Liver (tissue), 9 donors: ENCODE results near the gene ZNF491. TPM values are rescaled to one million over a fixed set of nuclear protein-coding genes. Genes with fewer than 3 reads are reported as not detected.
"Not testable (repeated sequence)": the region's sequence is repeated elsewhere in the genome, so short reads cannot be mapped to it uniquely, and the experiment has no call there.

Experiments used
- DNase-seq: peaks from one replicate; pipeline ENCODE4 v3.0.0-alpha.2; 2017; ENCODE audit warnings: low spot score
- H3K27ac ChIP-seq, 2 donors: one replicate each; pipeline ENCODE4 v1.7.0; 2013; ENCODE audit warnings: inconsistent platforms in 2 of 2, low read length in 2 of 2, control low read depth in 1 of 2, low read depth in 1 of 2, mild to moderate bottlenecking in 1 of 2
- H3K27me3 ChIP-seq, 4 donors: one replicate each; pipeline versions ENCODE4 v1.6.1 to v1.7.0; 2013; ENCODE audit warnings: low read length in 3 of 4, inconsistent platforms in 1 of 4, mild to moderate bottlenecking in 1 of 4, moderate library complexity in 1 of 4; ENCODE audit not compliant: control insufficient read depth in 4 of 4, insufficient read depth in 4 of 4
- H3K36me3 ChIP-seq, 4 donors: one replicate each; pipeline versions ENCODE4 v1.6.1 to v1.7.0; 2013; ENCODE audit warnings: low read length in 3 of 4, mild to moderate bottlenecking in 3 of 4, low read depth in 1 of 4, moderate library complexity in 1 of 4; ENCODE audit not compliant: control insufficient read depth in 4 of 4, insufficient read depth in 3 of 4
- H3K4me1 ChIP-seq, 4 donors: one replicate each; pipeline versions ENCODE4 v1.6.1 to v1.7.0; 2013; ENCODE audit warnings: low read length in 3 of 4, mild to moderate bottlenecking in 3 of 4, moderate library complexity in 1 of 4; ENCODE audit not compliant: control insufficient read depth in 4 of 4, insufficient read depth in 4 of 4
- H3K4me3 ChIP-seq, 3 donors: one replicate each; pipeline versions ENCODE4 v1.6.1 to v1.7.0; 2013; ENCODE audit warnings: low read length in 3 of 3, control low read depth in 1 of 3, low read depth in 1 of 3, mild to moderate bottlenecking in 1 of 3
- H3K9ac ChIP-seq, 2 donors: one replicate each; pipeline ENCODE4 v1.7.0; 2013; ENCODE audit warnings: low read length in 2 of 2, mild to moderate bottlenecking in 2 of 2, moderate library complexity in 2 of 2, control low read depth in 1 of 2, low read depth in 1 of 2
- H3K9me3 ChIP-seq, 4 donors: one replicate each; pipeline versions ENCODE4 v1.6.1 to v1.7.0; 2013; ENCODE audit warnings: low read length in 3 of 4; ENCODE audit not compliant: control insufficient read depth in 4 of 4
- ATF3 ChIP-seq: IDR thresholded peaks from 2 replicates; pipeline ENCODE4 v1.6.1; 2016; ENCODE audit warnings: antibody characterized with exemption
- CTCF ChIP-seq: fragments of 150-350 bp; IDR thresholded peaks from 2 replicates; pipeline ENCODE4 v1.5.1; 2017; ENCODE audit warnings: improper control_type of control experiment, low read depth, low read length; ENCODE audit not compliant: missing input control
- FOXA1 ChIP-seq: IDR thresholded peaks from 2 replicates; pipeline ENCODE4 v1.6.1; 2016; ENCODE audit warnings: antibody characterized with exemption
- FOXA2 ChIP-seq: IDR thresholded peaks from 2 replicates; pipeline ENCODE4 v1.6.1; 2016; ENCODE audit warnings: antibody characterized with exemption
- HNF4A ChIP-seq, 2 donors: conservative IDR thresholded peaks; 2 replicates each; pipeline ENCODE4 v1.6.1; 2016; ENCODE audit warnings: antibody characterized with exemption in 2 of 2, mild to moderate bottlenecking in 2 of 2
- HNF4G ChIP-seq: IDR thresholded peaks from 2 replicates; pipeline ENCODE4 v1.6.1; 2016; ENCODE audit warnings: antibody characterized with exemption
- RAD21 ChIP-seq, 2 donors: IDR thresholded peaks; 2 replicates each; pipeline ENCODE4 v1.6.1; 2016; ENCODE audit warnings: antibody characterized with exemption in 2 of 2, mild to moderate bottlenecking in 2 of 2
- REST ChIP-seq: IDR thresholded peaks from 2 replicates; pipeline ENCODE4 v1.6.1; 2016; ENCODE audit warnings: antibody characterized with exemption, mild to moderate bottlenecking
- WGBS: extraction: QIAGEN DNeasy Blood & Tissue Kit; methylation state at CpG from one replicate; pipeline ENCODE4 v1.1.7; 2013; 5-methylcytosine and 5-hydroxymethylcytosine counted together
- polyA plus RNA-seq, 2 donors: library from polyadenylated mRNA; stranded (reverse) in 1 of 2; unstranded in 1 of 2; fragments of 200-250 nt in 1 of 2; fragments of >200 nt in 1 of 2; fragmentation: Nextera tagmentation in 1 of 2; extraction: Ambion mirVana in 1 of 2; gene quantifications; one replicate each; pipeline versions ENCODE4 v1.2.1 to v1.2.3, GENCODE V29; 2013 to 2015
- total RNA-seq, 2 donors: library from RNA; depleted of rRNA; stranded (reverse); fragments of >200 nt; gene quantifications; one replicate each; pipeline ENCODE4 v1.2.3, GENCODE V29; 2014
- TF ChIP-seq, protein P1 (sequence below): IDR thresholded peaks from 2 replicates; pipeline ENCODE4 v1.6.1; 2016; ENCODE audit warnings: antibody characterized with exemption
- TF ChIP-seq, protein P2 (sequence below): IDR thresholded peaks from 2 replicates; pipeline ENCODE4 v1.6.1; 2016; ENCODE audit warnings: antibody characterized with exemption
- donor health status: healthy.
- donor health status: healthy.
- donor health status: healthy.
- donor health status: healthy.
- donor health status: healthy.

ZNF491 gene
- total and polyA plus RNA-seq, 4 donors: 0.24 to 1.8 (median 0.75) TPM

GRCh38 chr19:11769995-11770394 is 28.3 kb upstream of the ZNF491 start:
- Histone ChIP-seq H3K4me1 (peaks cover 3 to 18% (median 10%) of the 10 kb centered on the region in 4 donors), H3K27me3 (no peaks in the 10 kb centered on the region), H3K9me3 (peaks cover 3 to 16% (median 9%) of the 10 kb centered on the region in 4 donors), H3K9ac (no peak overlapping the region), H3K27ac (no peak overlapping the region), H3K36me3 (peaks cover 0 to 2% (median 1%) of the 10 kb centered on the region in 4 donors), H3K4me3 (no peak overlapping the region)
- TF ChIP-seq FOXA2 (no peak), ATF3 (no peak), HNF4A (conservative IDR thresholded peaks at IDR 0.05) (no peak)
- TF ChIP-seq, protein P1, sequence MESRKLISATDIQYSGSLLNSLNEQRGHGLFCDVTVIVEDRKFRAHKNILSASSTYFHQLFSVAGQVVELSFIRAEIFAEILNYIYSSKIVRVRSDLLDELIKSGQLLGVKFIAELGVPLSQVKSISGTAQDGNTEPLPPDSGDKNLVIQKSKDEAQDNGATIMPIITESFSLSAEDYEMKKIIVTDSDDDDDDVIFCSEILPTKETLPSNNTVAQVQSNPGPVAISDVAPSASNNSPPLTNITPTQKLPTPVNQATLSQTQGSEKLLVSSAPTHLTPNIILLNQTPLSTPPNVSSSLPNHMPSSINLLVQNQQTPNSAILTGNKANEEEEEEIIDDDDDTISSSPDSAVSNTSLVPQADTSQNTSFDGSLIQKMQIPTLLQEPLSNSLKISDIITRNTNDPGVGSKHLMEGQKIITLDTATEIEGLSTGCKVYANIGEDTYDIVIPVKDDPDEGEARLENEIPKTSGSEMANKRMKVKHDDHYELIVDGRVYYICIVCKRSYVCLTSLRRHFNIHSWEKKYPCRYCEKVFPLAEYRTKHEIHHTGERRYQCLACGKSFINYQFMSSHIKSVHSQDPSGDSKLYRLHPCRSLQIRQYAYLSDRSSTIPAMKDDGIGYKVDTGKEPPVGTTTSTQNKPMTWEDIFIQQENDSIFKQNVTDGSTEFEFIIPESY: no peak
- DNase-seq: no peak
- 95% methylated on average over 4 of the region's 4 CpGs for WGBS

DNA sequence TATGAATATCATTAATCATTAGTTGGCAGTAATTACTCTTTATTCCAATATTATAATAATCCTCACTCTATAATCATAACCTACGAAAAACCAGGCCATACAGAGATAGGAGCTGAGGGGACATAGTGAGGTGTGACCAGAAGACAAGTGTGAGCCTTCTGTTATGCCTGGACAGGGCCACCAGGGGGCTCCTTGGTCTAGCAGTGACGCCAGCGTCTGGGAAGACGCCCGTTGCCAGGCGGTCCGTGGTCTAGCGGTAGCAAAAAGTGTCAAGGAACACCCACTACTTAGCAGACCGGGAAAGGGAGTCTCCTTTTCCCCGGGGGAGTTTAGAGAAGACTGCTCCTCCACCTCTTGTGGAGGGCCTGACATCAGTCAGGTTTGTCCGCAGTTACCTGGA is 26.8 kb upstream of the ZNF491 start:
- 88% methylated on average over 11 of the region's 11 CpGs for WGBS
- H3K27me3 ChIP-seq, H3K27ac ChIP-seq, H3K9ac ChIP-seq, DNase-seq, H3K36me3 ChIP-seq: not testable (repeated sequence)
- peaks cover 0 to 16% (median 10%) of the 10 kb centered on the region in 4 donors for H3K4me1 ChIP-seq
- peak overlapping the region in 1 of 3 donors; percentile 12 for H3K4me3 ChIP-seq
- H3K9me3 ChIP-seq: peaks cover 9 to 29% (median 13%) of the 10 kb centered on the region in 4 donors

GRCh38 chr19:11776669-11777068 is 21.7 kb upstream of the ZNF491 start:
- Histone ChIP-seq H3K36me3 (peaks cover 15 to 54% (median 47%) of the 10 kb centered on the region in 4 donors), H3K9me3 (peaks cover 44 to 69% (median 49%) of the 10 kb centered on the region in 4 donors)
- not testable (repeated sequence) for H3K9ac ChIP-seq

DNA sequence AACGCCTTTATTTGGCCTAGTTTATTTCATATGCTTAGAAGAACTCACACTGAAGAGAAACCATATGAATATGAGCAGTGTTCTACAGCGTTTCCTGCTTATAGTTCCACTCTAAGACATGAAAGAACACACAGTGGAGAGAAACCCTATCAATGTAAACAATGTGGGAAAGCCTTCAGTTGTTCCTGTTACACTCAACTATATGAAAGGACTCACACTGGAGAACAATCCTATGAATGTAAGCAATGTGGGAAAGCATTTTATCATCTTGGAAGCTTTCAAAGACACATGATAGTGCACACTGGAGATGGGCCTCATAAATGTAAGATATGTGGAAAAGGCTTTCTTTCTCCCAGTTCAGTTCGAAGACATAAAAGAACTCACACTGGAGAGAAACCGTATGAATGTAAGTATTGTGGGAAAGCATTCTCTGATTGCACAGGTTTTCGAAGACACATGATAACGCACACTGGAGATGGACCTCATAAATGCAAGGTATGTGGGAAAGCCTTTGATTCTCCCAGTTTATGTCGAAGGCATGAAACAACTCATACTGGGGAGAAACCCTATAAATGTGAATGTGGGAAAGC is 17.8 kb upstream of the ZNF491 start:
- H3K36me3 ChIP-seq: peaks cover 15 to 61% (median 53%) of the 10 kb centered on the region in 4 donors
- 97% methylated on average over 7 of the region's 7 CpGs for WGBS
- no peak overlapping the region for H3K9ac ChIP-seq
- H3K27me3 ChIP-seq: no peaks in the 10 kb centered on the region
- H3K4me1 ChIP-seq: no peaks in the 10 kb centered on the region
- H3K9me3 ChIP-seq: peaks cover 50 to 84% (median 61%) of the 10 kb centered on the region in 4 donors
- H3K27ac ChIP-seq: no peak overlapping the region
- H3K4me3 ChIP-seq: peak overlapping the region in 2 of 3 donors; percentile 60 to 73
- no peak for DNase-seq
- TF ChIP-seq, protein P2, sequence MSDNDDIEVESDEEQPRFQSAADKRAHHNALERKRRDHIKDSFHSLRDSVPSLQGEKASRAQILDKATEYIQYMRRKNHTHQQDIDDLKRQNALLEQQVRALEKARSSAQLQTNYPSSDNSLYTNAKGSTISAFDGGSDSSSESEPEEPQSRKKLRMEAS: no peak
- TF ChIP-seq RAD21 (IDR thresholded peaks at IDR 0.05) (no peak), HNF4A (conservative IDR thresholded peaks at IDR 0.05) (no peak), FOXA1 (no peak), FOXA2 (no peak), ATF3 (no peak), HNF4G (no peak), CTCF (no peak), REST (no peak)
- TF ChIP-seq, protein P1: no peak

More at GRCh38 chr19:11776669-11777068, 21.7 kb upstream of the ZNF491 start:
- not testable (repeated sequence) for DNase-seq, H3K27me3 ChIP-seq, H3K27ac ChIP-seq, H3K4me1 ChIP-seq
- WGBS: 98% methylated on average over 11 of the region's 11 CpGs
- H3K4me3 ChIP-seq: peak overlapping the region in 2 of 3 donors; percentile 45 to 54
